Measurements from ENCODE around the gene TNFSF10.

The TNFSF10 gene

DNA sequence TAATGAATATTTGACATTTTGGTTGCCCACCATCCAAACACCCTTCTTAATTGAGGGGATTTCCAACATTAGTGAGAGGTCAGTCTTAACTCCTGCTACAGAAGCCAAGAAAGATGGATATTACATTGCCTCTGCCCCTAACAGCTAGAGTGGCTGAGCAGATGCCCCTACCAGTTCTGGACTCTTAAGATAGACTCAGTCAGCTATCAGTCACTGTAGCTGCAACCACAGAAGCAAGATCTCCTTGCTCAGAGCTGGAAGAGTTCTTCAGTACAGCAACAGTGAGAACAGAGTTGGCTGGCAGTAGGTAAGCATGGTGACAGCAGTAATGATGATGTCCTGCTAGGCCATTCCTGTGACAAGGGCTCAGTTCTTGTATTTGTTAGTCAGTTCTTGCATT is 29.4 kb upstream of the TNFSF10 start:
- ATAC-seq (no peak), DNase-seq (no peak)
- H3K27me3 Mint-ChIP-seq, result peaks cover 2% of the 10 kb centered on the region
- H3K4me3 Mint-ChIP-seq, result no peak overlapping the region
- H3K36me3 Mint-ChIP-seq (ENCODE audit: low read depth), result no peaks in the 10 kb centered on the region
- peaks cover 3% of the 10 kb centered on the region for H3K9me3 Mint-ChIP-seq
- no peak overlapping the region for H3K27ac Mint-ChIP-seq
- peaks cover 45% of the 10 kb centered on the region for H3K4me1 Mint-ChIP-seq

- Mint-ChIP-seq H3K36me3 (ENCODE audit: low read depth) (no peaks in the 10 kb centered on the region), H3K27me3 (peaks cover 2% of the 10 kb centered on the region), H3K4me3 (no peak overlapping the region), H3K9me3 (peaks cover 3% of the 10 kb centered on the region), H3K27ac (no peak overlapping the region), H3K4me1 (peaks cover 44% of the 10 kb centered on the region)
- DNase-seq (no peak), ATAC-seq (no peak)
Measured at GRCh38 chr3:172551874-172552273, 28.6 kb upstream of the TNFSF10 start.

- Mint-ChIP-seq H3K27me3 (peaks cover 2% of the 10 kb centered on the region), H3K36me3 (ENCODE audit: low read depth) (no peaks in the 10 kb centered on the region), H3K27ac (peak overlapping the region; percentile 80), H3K4me1 (peaks cover 53% of the 10 kb centered on the region), H3K9me3 (peaks cover 3% of the 10 kb centered on the region), H3K4me3 (no peak overlapping the region)
- ATAC-seq (peak; percentile 100), DNase-seq (peak; percentile 74)
Measured at GRCh38 chr3:172550347-172550943, 27.2 kb upstream of the TNFSF10 start.

- H3K9me3 Mint-ChIP-seq, result peaks cover 3% of the 10 kb centered on the region
- no peak overlapping the region for H3K4me3 Mint-ChIP-seq
- H3K4me1 Mint-ChIP-seq, result peaks cover 57% of the 10 kb centered on the region
- DNase-seq (no peak), ATAC-seq (no peak)
- no peak overlapping the region for H3K27ac Mint-ChIP-seq
- peaks cover 2% of the 10 kb centered on the region for H3K27me3 Mint-ChIP-seq
- H3K36me3 Mint-ChIP-seq (ENCODE audit: low read depth), result no peaks in the 10 kb centered on the region
Measured at GRCh38 chr3:172549144-172549543, 25.9 kb upstream of the TNFSF10 start.

DNA sequence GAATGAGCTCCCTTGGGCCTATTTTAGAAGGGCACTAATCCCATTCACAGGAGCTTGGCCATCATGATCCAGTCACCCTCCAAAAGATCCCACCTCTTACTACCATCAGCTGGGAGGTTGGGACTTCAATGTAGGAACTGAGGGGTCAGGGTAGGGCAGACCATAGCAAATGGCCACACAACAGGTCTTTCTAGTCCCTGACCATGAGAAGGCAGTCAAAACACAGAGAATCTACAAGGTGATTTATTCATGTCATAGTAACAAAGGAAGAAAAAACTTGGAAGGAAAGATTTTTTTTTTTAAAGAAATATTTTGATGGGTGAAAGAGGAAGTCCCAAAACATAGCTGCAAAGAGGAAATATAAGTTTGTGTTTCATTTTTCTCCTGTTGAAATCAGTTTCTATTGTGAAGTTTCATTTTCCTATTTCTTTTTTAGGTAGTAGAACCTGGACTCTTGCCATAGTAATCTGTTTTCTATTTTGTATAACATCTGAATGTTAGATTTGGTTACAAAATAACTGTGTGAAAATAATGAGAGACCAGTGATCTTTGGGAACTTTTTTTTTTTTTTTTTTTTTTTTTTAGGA is 23.5 kb upstream of the TNFSF10 start:
- Mint-ChIP-seq H3K27me3 (no peaks in the 10 kb centered on the region), H3K4me1 (peaks cover 53% of the 10 kb centered on the region), H3K27ac (no peak overlapping the region), H3K36me3 (ENCODE audit: low read depth) (no peaks in the 10 kb centered on the region), H3K9me3 (peaks cover 3% of the 10 kb centered on the region), H3K4me3 (no peak overlapping the region)
- no peak for ATAC-seq
- DNase-seq, result no peak

- no peak for ATAC-seq
- H3K4me3 Mint-ChIP-seq, result no peak overlapping the region
- H3K9me3 Mint-ChIP-seq, result peaks cover 3% of the 10 kb centered on the region
Measured at GRCh38 chr3:172546105-172546504, 22.9 kb upstream of the TNFSF10 start.

DNA sequence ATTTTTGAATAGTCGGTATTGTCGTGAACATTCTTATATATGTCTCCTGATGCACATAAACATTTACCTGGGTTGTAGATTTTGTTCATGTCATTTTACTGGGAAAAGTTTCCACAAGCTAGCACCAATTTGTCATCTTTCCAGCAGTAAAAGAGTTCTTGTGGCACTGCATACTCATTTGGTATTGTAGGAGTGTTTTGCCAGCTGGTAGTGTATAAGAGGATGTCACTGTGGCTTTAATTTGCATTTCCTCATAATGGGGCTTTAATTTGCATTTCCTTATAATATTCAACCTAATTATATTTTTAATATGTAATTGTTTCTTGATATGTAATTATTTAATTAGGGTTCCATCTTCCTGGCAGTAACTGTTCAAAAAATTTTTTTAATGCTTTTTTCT is 21.2 kb upstream of the TNFSF10 start:
- no peaks in the 10 kb centered on the region for H3K27me3 Mint-ChIP-seq
- ATAC-seq (no peak), DNase-seq (no peak)
- peaks cover 3% of the 10 kb centered on the region for H3K9me3 Mint-ChIP-seq
- H3K36me3 Mint-ChIP-seq (ENCODE audit: low read depth), result peaks cover 3% of the 10 kb centered on the region
- H3K4me1 Mint-ChIP-seq, result peaks cover 32% of the 10 kb centered on the region
- H3K27ac Mint-ChIP-seq, result no peak overlapping the region
- no peak overlapping the region for H3K4me3 Mint-ChIP-seq

More at GRCh38 chr3:172546105-172546504, 22.9 kb upstream of the TNFSF10 start:
- Mint-ChIP-seq H3K27ac (no peak overlapping the region), H3K27me3 (no peaks in the 10 kb centered on the region), H3K4me1 (peaks cover 47% of the 10 kb centered on the region), H3K36me3 (ENCODE audit: low read depth) (no peaks in the 10 kb centered on the region)
- DNase-seq, result no peak

DNA sequence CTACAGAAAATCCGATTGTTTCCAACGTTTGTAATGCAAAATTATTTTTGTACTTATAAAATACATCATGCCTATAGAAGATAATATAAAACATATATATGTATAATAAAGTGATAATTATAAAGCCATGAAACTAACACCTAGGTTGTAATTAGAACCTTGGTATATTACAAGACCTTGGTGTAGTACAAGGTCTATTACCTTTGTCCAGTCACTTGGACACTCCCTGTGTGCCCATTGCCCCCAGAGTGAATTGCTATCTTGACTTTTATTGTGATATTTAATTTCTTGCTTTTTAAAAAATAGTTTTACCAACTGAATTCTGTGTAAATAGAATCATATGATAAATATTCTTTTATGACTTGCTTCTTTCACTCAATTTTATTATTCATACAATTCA is 20.7 kb upstream of the TNFSF10 start:
- Mint-ChIP-seq H3K4me3 (no peak overlapping the region), H3K36me3 (ENCODE audit: low read depth) (peaks cover 3% of the 10 kb centered on the region), H3K9me3 (peaks cover 2% of the 10 kb centered on the region), H3K4me1 (peaks cover 30% of the 10 kb centered on the region), H3K27ac (no peak overlapping the region), H3K27me3 (no peaks in the 10 kb centered on the region)
- DNase-seq (no peak), ATAC-seq (no peak)

DNA sequence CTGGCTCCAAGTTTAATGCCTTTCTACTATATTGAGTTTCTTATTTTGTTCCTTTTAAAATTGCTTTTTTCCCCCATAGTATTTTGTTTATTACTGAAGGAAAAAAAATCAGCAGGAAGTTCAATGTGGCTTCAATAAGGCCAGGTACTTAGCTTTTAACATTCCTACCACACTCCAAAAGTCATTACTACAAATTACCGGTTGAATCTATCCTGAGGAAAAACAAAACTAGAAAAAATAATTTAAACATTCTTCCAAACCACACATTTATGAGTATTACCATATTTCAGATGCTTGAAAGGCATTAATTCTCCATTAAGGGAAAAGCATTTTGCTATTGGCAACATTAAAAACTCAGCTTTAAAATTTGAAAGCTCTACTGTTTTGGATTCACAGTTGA is 20.2 kb upstream of the TNFSF10 start:
- peaks cover 3% of the 10 kb centered on the region for H3K36me3 Mint-ChIP-seq (ENCODE audit: low read depth)
- DNase-seq (no peak), ATAC-seq (no peak)
- H3K27ac Mint-ChIP-seq, result no peak overlapping the region
- H3K27me3 Mint-ChIP-seq, result no peaks in the 10 kb centered on the region
- H3K4me1 Mint-ChIP-seq, result peaks cover 32% of the 10 kb centered on the region
- H3K4me3 Mint-ChIP-seq, result no peak overlapping the region
- no peaks in the 10 kb centered on the region for H3K9me3 Mint-ChIP-seq

DNA sequence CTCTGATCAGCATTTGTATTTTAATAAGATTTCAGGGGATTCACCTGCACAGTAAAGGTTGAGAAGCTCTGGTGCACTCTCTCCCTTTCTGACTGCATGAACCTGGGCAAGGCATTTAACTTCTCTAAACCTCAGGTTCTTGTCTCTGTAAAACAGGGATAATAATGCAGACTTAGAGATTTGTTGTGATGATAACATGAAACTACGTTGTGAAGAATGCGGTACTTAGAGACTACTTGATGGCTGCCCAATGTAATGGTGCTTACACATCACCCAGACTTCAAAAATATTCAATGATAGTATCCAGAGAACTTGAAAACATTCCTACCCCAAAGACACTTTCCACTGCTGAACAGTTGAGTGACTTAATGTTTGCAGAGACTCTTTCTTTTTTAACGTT is 19.8 kb upstream of the TNFSF10 start:
- DNase-seq (no peak), ATAC-seq (no peak)
- no peak overlapping the region for H3K27ac Mint-ChIP-seq
- H3K9me3 Mint-ChIP-seq, result no peaks in the 10 kb centered on the region
- peaks cover 3% of the 10 kb centered on the region for H3K36me3 Mint-ChIP-seq (ENCODE audit: low read depth)
- H3K4me3 Mint-ChIP-seq, result no peak overlapping the region
- peaks cover 35% of the 10 kb centered on the region for H3K4me1 Mint-ChIP-seq
- no peaks in the 10 kb centered on the region for H3K27me3 Mint-ChIP-seq

DNA sequence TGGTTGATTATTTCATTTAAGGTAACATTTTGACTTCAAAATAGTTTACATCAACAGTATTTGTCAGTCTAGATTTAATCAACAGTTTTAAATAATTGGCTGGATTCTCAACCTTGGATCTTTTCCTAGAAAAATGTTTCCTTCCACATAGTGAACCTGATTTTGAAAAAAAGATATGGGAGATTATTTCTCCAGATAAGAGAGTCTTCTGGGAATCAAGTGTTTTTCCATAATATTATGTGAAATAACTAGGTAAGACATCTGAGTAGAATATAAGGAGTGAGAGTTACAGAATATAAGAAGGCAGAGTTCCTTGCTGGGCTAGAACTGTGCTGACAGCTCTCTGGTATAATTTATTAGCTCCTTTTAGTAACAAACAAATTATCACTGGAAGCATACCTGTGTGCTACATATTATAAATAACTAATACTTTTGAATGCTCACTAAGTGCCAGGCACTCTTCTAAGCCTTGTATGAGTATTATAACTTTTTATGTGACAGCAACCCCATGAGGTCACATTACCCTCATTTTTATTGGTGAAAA is 18.8 kb upstream of the TNFSF10 start:
- Mint-ChIP-seq H3K27me3 (no peaks in the 10 kb centered on the region), H3K36me3 (ENCODE audit: low read depth) (peaks cover 3% of the 10 kb centered on the region), H3K9me3 (no peaks in the 10 kb centered on the region), H3K4me3 (no peak overlapping the region), H3K4me1 (peaks cover 38% of the 10 kb centered on the region), H3K27ac (no peak overlapping the region)
- no peak for DNase-seq
- no peak for ATAC-seq

DNA sequence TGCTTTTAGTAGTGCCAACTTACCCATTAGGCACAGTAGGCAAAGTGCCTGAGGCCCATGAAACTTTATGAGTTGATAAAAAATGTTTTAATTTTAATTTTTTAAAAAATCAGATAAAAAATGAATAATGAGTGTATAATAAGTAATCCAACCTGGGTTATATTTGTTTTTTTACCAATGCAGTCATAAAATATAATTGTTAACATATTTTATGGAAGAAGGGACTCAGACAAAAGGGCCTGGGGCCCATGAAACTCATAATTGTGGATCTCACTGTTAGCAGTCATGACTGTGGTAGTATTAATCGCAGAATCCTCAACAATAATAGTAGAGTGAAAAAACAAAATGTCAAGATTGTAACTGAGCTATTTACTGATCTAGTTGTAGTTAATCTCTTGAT is 16.8 kb upstream of the TNFSF10 start:
- Mint-ChIP-seq H3K4me1 (peaks cover 31% of the 10 kb centered on the region), H3K27ac (no peak overlapping the region), H3K36me3 (ENCODE audit: low read depth) (peaks cover 3% of the 10 kb centered on the region), H3K27me3 (no peaks in the 10 kb centered on the region), H3K9me3 (no peaks in the 10 kb centered on the region), H3K4me3 (no peak overlapping the region)
- ATAC-seq (no peak), DNase-seq (no peak)

DNA sequence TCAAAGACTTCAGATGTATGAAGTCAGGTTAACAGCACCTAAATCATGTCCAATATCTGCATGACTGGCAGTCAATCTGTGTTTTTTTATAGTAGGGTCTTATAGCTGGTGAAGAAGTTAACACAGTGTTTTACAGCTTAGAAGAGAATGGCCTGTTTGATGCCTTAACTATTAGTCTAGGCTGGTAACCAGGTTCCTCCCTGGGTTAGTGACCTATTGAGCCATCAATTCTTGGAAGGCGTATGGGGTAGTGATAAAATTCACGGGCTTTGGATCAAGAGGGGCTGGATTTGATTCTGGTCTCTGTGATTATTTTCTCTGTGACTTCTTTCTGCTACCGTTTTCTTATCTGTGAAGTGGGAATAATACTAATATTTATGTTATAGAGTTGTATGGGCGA is 16.0 kb upstream of the TNFSF10 start:
- ATAC-seq (no peak), DNase-seq (no peak)
- no peak overlapping the region for H3K27ac Mint-ChIP-seq
- H3K9me3 Mint-ChIP-seq, result no peaks in the 10 kb centered on the region
- no peak overlapping the region for H3K4me3 Mint-ChIP-seq
- no peaks in the 10 kb centered on the region for H3K27me3 Mint-ChIP-seq
- H3K4me1 Mint-ChIP-seq, result peaks cover 29% of the 10 kb centered on the region
- H3K36me3 Mint-ChIP-seq (ENCODE audit: low read depth), result peaks cover 3% of the 10 kb centered on the region

GRCh38 chr3:172538368-172539151 is 15.3 kb upstream of the TNFSF10 start:
- H3K4me3 Mint-ChIP-seq, result no peak overlapping the region
- H3K9me3 Mint-ChIP-seq, result no peaks in the 10 kb centered on the region
- DNase-seq (no peak), ATAC-seq (no peak)
- no peaks in the 10 kb centered on the region for H3K27me3 Mint-ChIP-seq
- H3K36me3 Mint-ChIP-seq (ENCODE audit: low read depth), result peaks cover 3% of the 10 kb centered on the region
- H3K4me1 Mint-ChIP-seq, result peaks cover 27% of the 10 kb centered on the region
- no peak overlapping the region for H3K27ac Mint-ChIP-seq
